ENCODE measurements around the gene CWC27.
A peak's percentile ranks its signal among the peaks of the same experiment; 100 is the strongest.

The CWC27 gene

DNA sequence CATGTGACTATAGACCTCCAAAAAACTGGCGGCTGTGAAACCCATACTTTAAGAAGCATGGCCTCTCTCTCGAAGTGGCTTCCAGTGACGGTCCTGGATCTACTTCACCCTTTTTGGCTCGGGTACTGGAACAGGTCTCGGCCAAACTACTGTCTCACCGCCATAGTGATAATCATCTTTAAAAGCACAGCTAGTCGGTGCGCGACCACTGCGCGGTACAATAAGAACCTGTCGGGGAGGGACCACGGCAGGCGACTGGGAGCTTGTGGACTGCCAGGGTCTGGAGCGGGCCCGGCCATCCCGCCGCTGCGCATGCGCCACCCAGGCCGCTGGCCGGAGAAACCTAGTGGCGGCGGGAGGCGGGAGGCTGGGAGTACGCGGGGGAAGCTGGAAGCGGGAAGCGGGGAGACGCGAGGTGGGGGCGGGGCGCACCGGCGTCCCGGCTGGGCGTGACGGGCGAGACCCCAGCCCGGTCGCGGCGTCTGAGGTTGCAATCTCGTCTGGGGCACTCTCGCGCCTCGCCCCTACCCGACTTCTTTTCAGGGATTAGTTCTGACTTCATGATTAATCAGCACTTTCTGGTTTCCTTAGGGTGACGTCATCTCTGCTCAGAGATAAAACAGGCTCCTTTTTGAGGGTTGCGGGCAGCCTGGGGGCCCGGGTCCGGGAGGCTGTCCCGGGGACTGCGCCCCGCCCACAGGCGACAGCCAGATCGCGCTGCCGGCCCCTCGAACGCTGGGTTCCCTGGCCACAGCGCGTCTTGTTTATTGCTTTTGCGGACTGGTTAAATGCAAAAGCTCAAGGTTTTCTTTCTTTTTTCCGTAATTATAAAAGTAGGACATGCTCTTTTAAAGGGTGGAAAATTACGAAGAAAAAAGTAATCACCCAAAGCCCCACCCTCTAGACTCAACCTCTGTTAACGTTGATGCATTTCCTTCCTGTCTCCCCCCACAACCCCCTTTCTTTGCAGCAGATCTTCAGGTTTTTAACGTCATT is 266.8 kb downstream of the CWC27 start:
- DNase-seq (peak; percentile 85), ATAC-seq (peak; percentile 91)

DNA sequence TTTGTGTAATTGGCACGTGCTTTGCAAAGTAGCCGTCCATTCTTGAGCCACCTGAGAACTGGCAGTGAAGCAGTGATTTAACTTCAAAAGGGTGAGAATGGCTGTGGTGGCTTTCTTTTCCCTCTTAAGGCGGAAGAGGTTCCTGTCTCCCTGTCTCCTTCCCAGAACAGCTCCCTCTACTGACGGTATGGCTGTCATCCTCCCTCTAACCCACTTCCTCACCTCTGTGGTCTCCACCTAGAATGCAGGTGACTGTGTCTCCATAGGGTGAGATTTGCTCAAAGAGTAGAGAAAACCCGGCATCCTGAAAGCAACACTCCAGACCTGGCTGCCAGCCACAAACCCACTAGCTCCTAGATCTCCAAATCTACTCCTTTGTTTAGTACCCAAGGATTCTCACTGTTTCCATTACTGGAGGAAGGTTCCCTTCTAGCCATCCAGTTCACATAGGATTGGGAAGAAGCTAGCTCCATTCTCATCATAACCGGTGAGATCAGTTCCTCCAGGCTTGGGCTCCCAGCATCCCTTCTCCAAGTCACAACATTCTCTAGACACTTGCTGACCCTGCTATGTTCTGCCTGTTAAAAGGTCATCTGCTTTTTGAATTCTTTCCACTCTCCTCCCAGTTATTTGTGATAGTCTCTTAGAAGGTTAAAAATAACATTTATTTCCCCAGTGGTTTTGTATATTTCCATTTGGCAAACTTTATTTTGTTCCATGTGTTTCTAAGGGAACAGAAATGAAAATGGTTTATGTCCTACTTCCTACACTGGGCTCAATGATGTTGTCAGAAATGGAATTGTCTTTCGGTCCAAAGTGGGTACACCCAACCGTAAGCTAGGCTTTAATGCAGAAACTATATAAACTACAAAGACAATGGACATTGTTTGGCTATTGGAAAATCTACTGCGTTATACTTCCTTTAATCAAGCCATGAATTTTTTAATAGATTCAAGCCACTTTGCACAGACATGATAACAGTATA is 269.4 kb downstream of the CWC27 start:
- DNase-seq (no peak), ATAC-seq (no peak)

DNA sequence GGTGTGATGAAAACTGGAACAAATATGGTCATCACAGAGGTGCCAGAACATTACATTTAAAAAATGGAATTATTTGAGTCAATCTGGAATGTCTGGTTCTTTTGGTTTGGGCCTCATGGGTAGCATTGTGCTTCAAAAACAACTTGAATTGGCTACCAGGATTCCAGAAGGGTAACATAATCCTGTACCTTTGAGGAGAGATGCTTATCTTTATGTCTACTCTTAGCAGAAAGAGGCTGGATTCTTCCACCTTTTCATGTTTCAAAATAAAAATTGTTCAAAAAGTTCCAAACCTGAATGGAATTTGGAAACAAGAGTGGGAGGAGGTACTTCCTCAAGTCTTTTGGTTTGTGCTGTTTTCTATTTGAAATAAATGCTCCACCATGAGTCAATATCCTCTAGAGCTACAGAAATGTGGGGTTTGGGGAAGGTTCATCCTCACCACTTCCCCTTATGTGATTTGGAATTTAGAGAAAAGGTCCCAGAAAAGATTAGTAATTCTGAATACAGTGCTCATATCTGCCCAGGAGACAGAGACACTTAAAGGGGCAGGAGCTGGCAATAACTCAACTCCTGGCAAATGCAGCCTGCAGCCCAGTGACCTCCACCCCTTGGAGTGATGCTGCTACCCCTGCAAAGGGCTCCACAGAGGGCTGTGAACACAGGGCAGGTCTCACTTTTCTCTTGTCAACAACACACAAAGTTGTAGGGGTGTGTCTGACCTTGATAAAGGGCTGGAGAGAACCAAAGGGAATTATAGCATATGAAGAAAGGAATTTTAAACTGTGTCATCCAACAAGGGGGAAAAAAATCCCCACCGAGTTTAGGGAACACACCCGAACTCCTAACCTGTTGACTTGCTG is 272.8 kb downstream of the CWC27 start:
- DNase-seq (no peak), ATAC-seq (peak; percentile 45)

DNA sequence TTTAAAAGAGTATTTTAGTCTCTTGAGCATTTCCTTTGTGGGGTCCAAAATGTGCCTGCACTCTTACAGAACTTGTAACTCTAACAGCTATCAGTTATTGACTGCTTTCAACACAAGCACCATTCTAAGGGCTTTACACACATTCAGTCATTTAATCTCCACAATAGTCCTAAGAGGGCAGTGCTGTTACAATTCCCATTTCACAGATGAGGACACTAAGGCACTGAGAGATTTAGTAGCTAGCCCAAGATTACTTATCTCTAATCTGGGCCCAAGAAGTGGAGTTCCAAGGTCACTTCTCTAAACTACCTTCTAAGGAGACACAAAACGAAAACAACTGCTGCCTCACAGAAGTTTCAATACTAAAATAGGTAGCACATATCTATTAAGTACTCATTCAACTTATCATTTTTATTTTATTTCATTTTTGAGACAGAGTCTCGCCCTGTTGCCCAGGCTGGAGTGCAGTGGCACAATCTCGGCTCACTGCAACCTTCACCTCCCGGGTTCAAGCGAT is 275.2 kb downstream of the CWC27 start:
- ATAC-seq (no peak), DNase-seq (no peak)

DNA sequence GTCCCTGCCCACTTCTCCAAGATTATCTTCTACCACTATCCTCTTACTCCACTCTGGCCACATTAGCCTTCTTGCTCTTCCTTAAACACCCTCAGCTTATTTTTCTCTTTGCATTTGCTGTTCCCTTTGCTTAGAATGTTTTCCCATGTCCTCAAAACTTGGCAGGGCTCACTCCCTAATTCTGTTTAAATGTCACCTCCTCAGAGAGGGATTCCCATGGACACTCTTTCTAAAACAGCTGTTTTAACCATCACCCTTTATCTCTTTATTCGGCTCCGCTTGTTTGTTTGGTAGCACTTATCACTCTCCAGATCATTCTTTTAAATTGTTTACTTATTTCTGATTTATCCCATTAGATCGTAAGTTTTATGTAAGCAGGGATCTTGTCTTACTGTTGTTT is 278.5 kb downstream of the CWC27 start:
- DNase-seq (no peak), ATAC-seq (no peak)

DNA sequence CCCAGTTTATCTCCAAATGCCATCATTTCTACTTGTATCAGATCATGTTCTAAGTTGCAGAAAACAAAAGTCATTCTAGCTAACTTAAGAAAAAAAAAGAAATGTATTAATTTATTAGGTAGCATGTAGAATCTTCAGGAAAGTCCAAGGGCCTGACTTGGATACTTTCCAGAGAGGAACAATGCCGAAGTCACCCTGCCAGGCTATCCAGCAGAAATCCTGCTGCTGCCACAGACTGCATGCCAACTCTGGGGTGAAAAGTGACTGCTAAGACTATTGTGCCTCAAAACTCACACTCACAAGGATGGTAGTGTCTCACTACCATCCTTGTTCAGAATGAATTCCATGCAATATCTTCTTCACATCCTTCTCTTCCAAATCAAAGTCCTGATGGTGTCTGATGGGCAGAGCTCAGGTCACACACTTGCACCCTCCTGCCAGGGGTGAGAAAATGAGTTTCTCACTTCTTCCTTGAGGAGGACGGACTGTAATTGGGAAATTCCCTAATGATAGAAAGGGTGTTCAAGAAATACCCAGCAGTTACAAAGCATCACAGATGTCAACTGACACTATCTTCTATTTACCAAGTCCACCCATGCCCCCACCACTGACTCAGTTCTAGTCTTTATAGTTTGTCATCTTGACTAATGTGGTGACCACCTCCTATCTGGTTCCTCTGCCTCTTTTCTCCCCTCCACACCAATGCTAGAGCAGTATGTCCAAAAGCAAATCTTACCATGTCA is 279.4 kb downstream of the CWC27 start:
- ATAC-seq = peak; percentile 59
- no peak for DNase-seq

DNA sequence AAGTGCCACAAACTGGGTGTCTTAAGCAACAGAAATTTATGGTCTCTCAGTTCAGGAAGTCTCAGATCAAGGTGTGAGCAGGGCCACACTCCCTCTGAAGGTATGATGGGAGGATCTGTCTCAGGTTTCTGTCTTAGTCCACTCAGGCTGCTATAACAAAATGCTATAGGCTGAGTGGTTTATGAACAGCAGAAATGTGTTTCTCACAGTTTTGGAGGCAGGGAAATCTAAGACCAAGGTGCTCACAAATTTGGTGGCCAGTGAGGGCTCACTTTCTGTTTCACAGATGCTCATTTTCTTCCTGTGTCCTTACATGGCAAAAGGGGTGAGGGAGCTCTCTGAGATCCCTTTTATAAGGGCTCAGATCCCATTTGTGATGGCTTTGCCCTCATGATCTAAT is 281.4 kb downstream of the CWC27 start:
- no peak for DNase-seq
- ATAC-seq = no peak

DNA sequence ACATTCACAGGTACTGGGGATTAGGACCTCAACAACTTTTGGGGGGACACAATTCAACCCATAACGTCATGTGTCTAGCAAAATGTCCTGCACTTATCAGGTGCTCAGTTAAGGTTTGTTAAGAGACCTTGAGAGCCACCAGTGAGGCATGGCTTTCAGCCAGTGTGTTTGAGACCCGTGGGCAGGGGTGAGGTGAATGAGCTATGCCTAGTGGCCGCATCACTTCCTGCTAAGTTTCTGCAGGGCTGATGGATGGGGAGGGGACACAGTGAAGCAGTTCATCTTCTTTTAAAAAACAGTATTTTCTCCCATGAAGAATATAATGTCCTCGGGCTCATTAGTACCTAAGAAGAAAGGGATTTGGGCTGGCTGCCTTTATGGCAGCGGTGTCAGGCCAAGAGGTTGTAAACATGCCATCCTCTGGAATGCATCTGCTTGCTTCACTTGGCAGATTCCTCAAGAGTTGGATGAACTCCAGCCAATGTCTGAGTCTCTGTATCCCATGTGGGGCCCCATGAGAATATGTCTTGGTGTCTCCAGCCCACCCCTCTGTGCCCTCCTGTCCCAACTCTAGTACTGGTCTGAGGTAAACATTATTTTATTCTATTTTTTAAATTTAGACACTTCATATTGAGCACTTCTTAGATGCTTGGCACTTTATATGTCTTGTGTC is 282.2 kb downstream of the CWC27 start:
- DNase-seq (no peak), ATAC-seq (peak; percentile 36)

DNA sequence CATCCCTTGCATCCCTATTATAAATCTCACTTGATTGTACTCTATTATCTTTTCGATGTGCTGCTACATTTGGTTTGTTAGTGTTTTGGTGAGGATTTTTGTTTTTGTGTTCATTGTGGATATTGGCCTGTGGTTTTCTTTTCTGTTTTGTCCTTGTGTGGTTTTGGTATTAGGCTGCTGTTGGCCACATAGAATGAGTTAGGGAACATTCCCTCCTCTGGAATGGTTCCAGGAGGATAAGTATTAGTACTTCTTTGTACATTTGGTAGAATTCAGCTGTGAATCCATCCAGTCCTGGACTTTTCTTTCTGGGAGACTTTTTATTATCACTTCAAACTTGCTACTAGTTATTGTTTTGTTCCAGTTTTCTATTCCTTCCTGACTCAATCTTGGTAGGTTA is 287.2 kb downstream of the CWC27 start:
- DNase-seq (no peak), ATAC-seq (no peak)

DNA sequence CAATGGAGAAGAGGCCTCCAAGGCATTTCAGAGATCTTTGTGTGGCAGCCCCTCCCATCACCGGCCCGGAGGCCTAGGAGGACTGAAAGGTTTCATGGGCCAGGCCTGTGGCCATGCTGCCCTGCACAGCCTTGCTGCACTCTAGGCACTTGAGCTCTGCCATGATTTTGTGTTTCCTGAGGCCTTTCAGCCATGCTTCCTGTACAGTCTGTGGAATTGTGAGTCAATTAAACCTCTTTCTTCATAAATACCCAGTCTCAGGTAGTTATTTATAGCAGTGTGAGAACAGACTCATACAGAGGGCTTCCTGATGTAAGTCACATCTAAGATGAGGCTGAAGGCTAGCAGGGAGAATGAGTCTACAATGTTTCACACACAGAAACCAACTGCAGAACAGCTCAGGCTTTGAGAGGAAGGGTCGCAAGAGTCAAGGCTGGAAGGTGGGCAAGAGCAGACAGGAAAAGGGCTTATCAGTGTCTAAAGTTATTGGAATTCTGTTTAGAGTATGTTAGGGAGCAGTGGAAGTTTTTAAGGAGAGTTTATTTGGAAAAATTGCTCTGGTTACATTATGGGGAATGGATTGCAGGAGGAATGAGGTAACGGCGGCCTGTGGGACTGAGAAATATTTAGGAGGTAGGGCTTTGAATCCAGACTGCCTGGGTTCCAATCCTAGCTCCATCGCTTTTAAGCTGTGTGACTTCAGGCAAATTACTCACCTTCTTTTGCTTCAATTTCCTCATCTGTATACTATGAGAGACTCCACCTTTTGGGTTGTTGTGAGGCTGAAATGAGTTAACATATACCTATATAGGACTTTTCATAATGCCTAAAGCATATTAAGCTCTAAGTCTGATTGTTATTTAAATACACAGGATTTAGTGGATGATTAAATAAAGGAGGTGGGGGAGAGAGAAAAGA is 291.2 kb downstream of the CWC27 start:
- DNase-seq = no peak
- peak; percentile 51 for ATAC-seq

DNA sequence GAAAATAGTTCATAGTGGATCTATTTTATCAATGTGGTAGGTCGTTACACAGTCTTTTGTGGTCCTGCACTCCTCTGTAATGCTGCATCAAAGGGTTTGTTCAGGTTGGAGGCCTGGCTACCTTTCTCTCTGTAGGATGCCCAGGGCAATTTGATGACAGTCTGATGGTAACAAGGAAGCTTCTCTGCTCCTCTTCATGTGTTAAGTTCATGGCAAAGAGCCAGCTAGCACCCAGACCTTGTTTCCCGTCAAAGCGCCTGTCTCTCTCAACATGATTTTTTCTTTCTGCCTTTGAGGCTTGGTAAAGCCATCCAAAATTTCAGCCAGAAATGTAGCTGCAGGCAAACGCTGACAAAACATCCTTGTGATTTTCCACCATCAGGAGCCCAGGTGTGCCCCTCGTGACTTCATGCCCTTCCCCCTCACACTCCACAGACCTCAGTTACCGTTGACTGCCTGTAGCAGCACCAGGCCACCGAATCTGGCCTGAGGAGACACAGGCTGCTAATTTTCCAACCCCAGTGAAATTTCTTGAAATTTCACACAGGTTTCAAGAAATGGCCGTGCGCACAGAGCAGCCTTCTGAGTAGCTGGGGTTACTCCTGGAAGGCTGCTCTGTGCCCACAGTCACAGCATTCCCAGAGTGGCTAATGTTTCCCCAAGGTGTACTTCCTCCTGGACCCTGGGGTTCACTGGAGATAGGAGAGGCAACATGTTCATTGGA is 292.7 kb downstream of the CWC27 start:
- ATAC-seq (no peak), DNase-seq (no peak)

DNA sequence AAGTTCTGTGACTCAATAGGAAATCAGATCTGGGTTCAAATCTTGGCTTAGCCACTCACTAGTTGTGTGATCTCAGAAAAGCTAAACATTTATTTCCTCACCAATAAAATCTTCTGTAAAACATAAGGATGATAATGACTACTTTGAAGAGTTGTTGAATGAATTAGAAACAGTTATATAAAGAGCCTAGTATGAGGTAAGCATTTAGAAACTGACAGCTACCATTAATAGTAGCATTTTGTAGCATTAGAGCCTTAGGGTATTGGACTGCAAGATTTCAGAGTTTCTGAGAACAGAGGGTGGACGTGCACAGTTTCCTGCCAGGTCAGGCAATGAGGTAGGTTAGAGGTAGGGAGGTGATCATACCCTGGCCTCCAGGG is 293.2 kb downstream of the CWC27 start:
- DNase-seq (no peak), ATAC-seq (no peak)

DNA sequence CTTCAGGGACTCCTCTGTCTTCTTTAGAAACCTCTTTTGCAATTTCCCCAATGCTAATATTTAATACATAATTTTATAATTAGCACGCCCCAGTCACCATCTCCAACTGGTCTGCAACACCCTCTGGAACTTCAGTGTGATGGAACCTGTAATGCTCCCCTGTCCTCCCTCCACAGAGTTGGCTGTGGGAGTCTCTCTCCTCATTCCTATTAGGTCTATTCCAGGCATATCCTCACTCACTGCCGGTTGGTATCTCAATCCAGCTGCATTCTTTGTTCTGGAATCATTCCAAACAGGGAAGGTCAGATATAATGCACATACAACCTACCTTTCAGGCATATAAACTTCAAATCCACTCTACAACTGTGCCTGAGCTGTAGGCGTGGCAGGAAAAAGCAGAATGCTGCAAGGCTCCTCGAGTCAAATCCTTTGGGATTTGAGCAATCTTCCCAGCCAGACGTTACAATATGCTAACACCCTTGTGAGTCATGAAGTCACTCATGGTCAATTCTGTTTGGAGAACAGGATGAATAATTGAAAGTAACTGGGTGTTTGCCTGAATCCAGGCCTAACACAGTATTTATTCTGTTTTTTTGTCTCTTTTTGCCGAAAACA is 293.8 kb downstream of the CWC27 start:
- DNase-seq (no peak), ATAC-seq (no peak)

DNA sequence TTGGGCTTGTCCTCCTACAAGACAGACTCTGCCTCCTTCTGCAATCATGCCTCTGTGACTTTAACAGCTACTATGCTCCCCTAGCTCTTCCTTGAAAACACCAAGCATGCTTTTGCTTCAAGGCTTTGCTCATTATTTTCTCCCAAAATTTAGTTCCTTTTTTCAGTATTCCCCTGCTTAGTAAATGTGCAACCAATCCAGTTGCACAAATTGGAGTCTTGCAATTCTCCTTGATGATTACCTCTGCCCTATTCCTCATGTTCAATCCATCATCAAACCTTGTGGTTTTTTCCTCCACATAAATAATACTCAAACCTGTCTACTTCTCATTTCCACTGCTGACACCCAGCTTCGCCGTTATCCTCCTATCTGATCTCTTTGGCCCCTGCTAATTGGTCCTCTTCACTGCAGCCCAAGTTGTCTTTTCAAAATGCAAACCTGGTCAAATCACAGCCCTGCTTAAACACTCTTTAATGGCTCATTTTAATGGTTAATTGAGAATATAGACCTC is 296.3 kb downstream of the CWC27 start:
- no peak for DNase-seq
- ATAC-seq = no peak

DNA sequence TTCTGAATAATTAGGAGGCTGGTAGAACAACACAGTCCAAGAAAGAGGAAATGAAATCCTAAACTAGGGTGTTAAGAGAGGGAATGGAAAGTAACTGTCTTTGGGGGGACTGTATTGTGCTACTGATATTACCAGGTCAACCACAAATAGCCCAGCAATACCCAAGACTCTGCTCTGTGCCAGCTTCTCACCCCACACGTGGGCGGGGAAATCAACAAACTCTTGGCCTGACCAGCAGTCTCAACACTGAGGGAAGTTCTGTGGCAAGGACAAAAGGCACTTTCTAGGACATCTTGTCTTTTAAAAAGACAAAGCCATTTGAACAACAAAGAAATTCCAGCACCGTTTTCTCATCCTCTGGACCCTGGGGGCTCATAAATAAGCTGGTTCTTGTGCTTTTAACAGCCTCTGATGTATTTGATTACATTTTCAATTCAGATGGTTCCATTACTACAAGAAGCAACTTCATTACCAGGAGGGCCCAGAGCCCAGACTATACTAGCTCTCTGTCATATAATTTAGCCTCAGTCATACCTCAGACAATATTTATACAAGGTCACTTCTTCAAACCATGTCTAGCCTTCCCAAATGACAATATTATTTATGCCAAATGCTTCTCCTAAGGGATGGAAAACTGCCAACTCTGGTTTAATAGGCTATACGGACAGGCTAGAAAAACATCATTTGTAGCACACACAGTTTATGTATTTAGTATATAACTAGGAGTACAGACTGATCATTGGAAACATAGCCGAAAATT is 297.8 kb downstream of the CWC27 start:
- ATAC-seq (peak; percentile 51), DNase-seq (no peak)

DNA sequence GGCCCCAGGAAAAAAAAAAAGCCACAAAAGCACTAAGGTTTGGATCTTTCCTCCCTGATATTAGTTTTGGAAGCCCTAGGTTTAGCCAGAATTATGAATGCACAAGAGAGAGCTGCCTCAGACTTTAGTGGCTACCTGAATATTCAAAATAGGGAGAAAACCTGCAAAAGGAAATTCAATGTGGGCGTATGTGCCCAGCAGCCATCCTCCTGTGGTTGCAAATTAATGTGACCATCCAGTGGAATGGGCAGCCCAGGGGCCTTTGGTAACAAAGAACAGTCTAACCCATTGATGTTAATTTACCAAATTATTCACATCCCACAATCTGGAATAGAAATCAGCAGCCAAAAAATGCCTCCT is 298.4 kb downstream of the CWC27 start:
- no peak for DNase-seq
- ATAC-seq = no peak

All from stimulated activated naive CD8-positive, alpha-beta T cell treated with anti-CD3 and anti-CD28 coated beads, Interleukin-15, Interleukin-2, amounts not matched to agents 100 U/mL and 50 U/mL, for 24 hours (primary cell).